H9 (cell line): Measurements from ENCODE around the gene RNF130. TPM values are rescaled to one million over a fixed set of nuclear protein-coding genes. Genes with fewer than 3 reads are reported as not detected.
A peak's percentile ranks its signal among the peaks of the same experiment; 100 is the strongest.

Experiments used
- DNase-seq: peaks from one replicate; pipeline ENCODE4 v3.0.0-alpha.2; 2017
- H2AFZ ChIP-seq: one replicate; pipeline ENCODE4 v1.6.1; 2013; ENCODE audit warnings: mild to moderate bottlenecking, low read length, control low read depth, moderate library complexity
- H2AK5ac ChIP-seq: 2 replicates; pipeline ENCODE4 v1.6.1; 2013; ENCODE audit warnings: low read length, control low read depth, mixed read lengths; ENCODE audit not compliant: insufficient read length
- H2BK120ac ChIP-seq: one replicate; pipeline ENCODE4 v1.6.1; 2013; ENCODE audit warnings: low read depth, mild to moderate bottlenecking, low read length, control low read depth, inconsistent platforms; ENCODE audit not compliant: poor library complexity, severe bottlenecking
- H2BK12ac ChIP-seq: 2 replicates; pipeline ENCODE4 v1.6.1; 2013; ENCODE audit warnings: low read length, control low read depth, mixed read lengths, low read depth; ENCODE audit not compliant: insufficient read length
- H2BK15ac ChIP-seq: 2 replicates; pipeline ENCODE4 v1.6.1; 2013; ENCODE audit warnings: low read depth, low read length, control low read depth
- H2BK20ac ChIP-seq: one replicate; pipeline ENCODE4 v1.6.1; 2013; ENCODE audit warnings: low read depth, mild to moderate bottlenecking, low read length, control low read depth, inconsistent platforms; ENCODE audit not compliant: poor library complexity, severe bottlenecking
- H2BK5ac ChIP-seq: 2 replicates; pipeline ENCODE4 v1.6.1; 2013; ENCODE audit warnings: low read length, control low read depth, mixed read lengths; ENCODE audit not compliant: insufficient read length
- H3K14ac ChIP-seq: 2 replicates; pipeline ENCODE4 v1.6.1; 2013; ENCODE audit warnings: low read length, control low read depth; ENCODE audit not compliant: insufficient read depth
- H3K18ac ChIP-seq: 2 replicates; pipeline ENCODE4 v1.6.1; 2013; ENCODE audit warnings: low read depth, mild to moderate bottlenecking, mixed read lengths, low read length, control low read depth; ENCODE audit not compliant: insufficient read length
- H3K23ac ChIP-seq: 2 replicates; pipeline ENCODE4 v1.6.1; 2013; ENCODE audit warnings: low read length, control low read depth, mixed read lengths, low read depth; ENCODE audit not compliant: insufficient read length
- H3K23me2 ChIP-seq: 2 replicates; pipeline ENCODE4 v1.6.1; 2013; ENCODE audit warnings: low read depth, mild to moderate bottlenecking, mixed read lengths, low read length, control low read depth; ENCODE audit not compliant: insufficient read length, poor library complexity, severe bottlenecking
- H3K27ac ChIP-seq: 2 replicates; pipeline ENCODE4 v1.5.1; 2013; ENCODE audit warnings: low read length, control low read depth, mixed read lengths, low read depth; ENCODE audit not compliant: insufficient read length
- H3K27me3 ChIP-seq: 2 replicates; pipeline ENCODE4 v1.6.1; 2013; ENCODE audit warnings: low read length, control low read depth, inconsistent platforms; ENCODE audit not compliant: insufficient read depth
- H3K4ac ChIP-seq: 2 replicates; pipeline ENCODE4 v1.6.1; 2013; ENCODE audit warnings: low read depth, mild to moderate bottlenecking, control low read depth, inconsistent platforms, low read length, moderate library complexity
- H3K4me1 ChIP-seq: 2 replicates; pipeline ENCODE4 v1.6.1; 2013; ENCODE audit warnings: low read length, control low read depth, inconsistent platforms; ENCODE audit not compliant: insufficient read depth
- H3K4me2 ChIP-seq: 2 replicates; pipeline ENCODE4 v1.6.1; 2013; ENCODE audit warnings: low read length, control low read depth, mixed read lengths; ENCODE audit not compliant: insufficient read length, insufficient read depth
- H3K56ac ChIP-seq: 2 replicates; pipeline ENCODE4 v1.6.1; 2013; ENCODE audit warnings: low read depth, mild to moderate bottlenecking, mixed read lengths, low read length, control low read depth; ENCODE audit not compliant: insufficient read length
- H3K79me1 ChIP-seq: 2 replicates; pipeline ENCODE4 v1.6.1; 2013; ENCODE audit warnings: low read depth, mild to moderate bottlenecking, moderate library complexity, low read length, control low read depth, inconsistent platforms; ENCODE audit not compliant: insufficient read depth, poor library complexity, severe bottlenecking
- H3K79me2 ChIP-seq: 2 replicates; pipeline ENCODE4 v1.6.1; 2013; ENCODE audit warnings: low read length, control low read depth, inconsistent platforms; ENCODE audit not compliant: insufficient read depth
- H3K9ac ChIP-seq: 2 replicates; pipeline ENCODE4 v1.6.1; 2013; ENCODE audit warnings: low read length, control low read depth, mixed read lengths; ENCODE audit not compliant: insufficient read length; ENCODE audit errors: extremely low read depth
- H3K9me3 ChIP-seq: one replicate; pipeline ENCODE4 v1.6.1; 2013; ENCODE audit warnings: low read depth, low read length, inconsistent platforms; ENCODE audit not compliant: control insufficient read depth
- H3T11ph ChIP-seq: one replicate; pipeline ENCODE4 v1.6.1; 2013; ENCODE audit warnings: mild to moderate bottlenecking, low read length, control low read depth, inconsistent platforms
- H4K20me1 ChIP-seq: one replicate; pipeline ENCODE4 v1.6.1; 2013; ENCODE audit not compliant: control insufficient read depth, insufficient read length, insufficient read depth
- H4K5ac ChIP-seq: 2 replicates; pipeline ENCODE4 v1.6.1; 2013; ENCODE audit warnings: low read depth, mild to moderate bottlenecking, mixed read lengths, low read length, control low read depth; ENCODE audit not compliant: insufficient read length
- H4K8ac ChIP-seq: replicated peaks from 2 replicates; pipeline ENCODE4 v1.6.1; 2013; ENCODE audit warnings: low read length, control low read depth, mixed read lengths, low read depth; ENCODE audit not compliant: insufficient read length
- H4K91ac ChIP-seq: 2 replicates; pipeline ENCODE4 v1.6.1; 2013; ENCODE audit warnings: low read depth, mild to moderate bottlenecking, moderate library complexity, mixed read lengths, low read length, control low read depth; ENCODE audit not compliant: insufficient read length
- H3K27ac Mint-ChIP-seq, 3 experiments: 2 replicates in 2 of 3; 3 replicates in 1 of 3; pipeline ENCODE4 v1.8.0; 2020 to 2021; ENCODE audit warnings: mixed read lengths in 3 of 3, mild to moderate bottlenecking in 1 of 3, moderate library complexity in 1 of 3
- H3K27me3 Mint-ChIP-seq: 2 replicates; pipeline ENCODE4 v1.8.0; 2021; ENCODE audit warnings: low read depth, mild to moderate bottlenecking, moderate library complexity, mixed read lengths
- H3K36me3 Mint-ChIP-seq, 3 experiments: 2 replicates in 2 of 3; 3 replicates in 1 of 3; pipeline ENCODE4 v1.8.0; 2020 to 2021; ENCODE audit warnings: low read depth in 3 of 3, mixed read lengths in 3 of 3; ENCODE audit not compliant: insufficient read depth in 1 of 3
- H3K4me1 Mint-ChIP-seq, 2 experiments: 2 replicates each; pipeline ENCODE4 v1.8.0; 2020; ENCODE audit warnings: mixed read lengths in 2 of 2
- H3K4me3 Mint-ChIP-seq, 2 experiments: 2 replicates in 1 of 2; 3 replicates in 1 of 2; pipeline ENCODE4 v1.8.0; 2020 to 2021; ENCODE audit warnings: mild to moderate bottlenecking in 2 of 2, mixed read lengths in 2 of 2, moderate library complexity in 1 of 2
- H3K9me3 Mint-ChIP-seq, 2 experiments: 2 replicates in 1 of 2; 3 replicates in 1 of 2; pipeline ENCODE4 v1.8.0; 2020; ENCODE audit warnings: mild to moderate bottlenecking in 2 of 2, mixed read lengths in 2 of 2, moderate library complexity in 1 of 2
- WGBS: extraction: QIAGEN DNeasy Blood & Tissue Kit; methylation state at CpG from one replicate; pipeline ENCODE4 v1.1.7; 2013; ENCODE audit warnings: missing lambda C conversion rate, low lambda C conversion rate, mixed read lengths; ENCODE audit not compliant: insufficient read length; ENCODE audit errors: extremely low coverage; 5-methylcytosine and 5-hydroxymethylcytosine counted together
- total RNA-seq: library from RNA; stranded (reverse); gene quantifications from 2 replicates; pipeline ENCODE4 v1.2.1, GENCODE V29; 2021
- TF ChIP-seq, protein P1 (sequence below): fragments of 200-600 bp; sonication (generic); conservative IDR thresholded peaks from 3 replicates; pipeline ENCODE4 v1.8.0; 2021; ENCODE audit warnings: antibody characterized with exemption, mild to moderate bottlenecking

Gene RNF130
- total RNA-seq, 1 experiment from 2014 or later, result 80.0 TPM

DNA sequence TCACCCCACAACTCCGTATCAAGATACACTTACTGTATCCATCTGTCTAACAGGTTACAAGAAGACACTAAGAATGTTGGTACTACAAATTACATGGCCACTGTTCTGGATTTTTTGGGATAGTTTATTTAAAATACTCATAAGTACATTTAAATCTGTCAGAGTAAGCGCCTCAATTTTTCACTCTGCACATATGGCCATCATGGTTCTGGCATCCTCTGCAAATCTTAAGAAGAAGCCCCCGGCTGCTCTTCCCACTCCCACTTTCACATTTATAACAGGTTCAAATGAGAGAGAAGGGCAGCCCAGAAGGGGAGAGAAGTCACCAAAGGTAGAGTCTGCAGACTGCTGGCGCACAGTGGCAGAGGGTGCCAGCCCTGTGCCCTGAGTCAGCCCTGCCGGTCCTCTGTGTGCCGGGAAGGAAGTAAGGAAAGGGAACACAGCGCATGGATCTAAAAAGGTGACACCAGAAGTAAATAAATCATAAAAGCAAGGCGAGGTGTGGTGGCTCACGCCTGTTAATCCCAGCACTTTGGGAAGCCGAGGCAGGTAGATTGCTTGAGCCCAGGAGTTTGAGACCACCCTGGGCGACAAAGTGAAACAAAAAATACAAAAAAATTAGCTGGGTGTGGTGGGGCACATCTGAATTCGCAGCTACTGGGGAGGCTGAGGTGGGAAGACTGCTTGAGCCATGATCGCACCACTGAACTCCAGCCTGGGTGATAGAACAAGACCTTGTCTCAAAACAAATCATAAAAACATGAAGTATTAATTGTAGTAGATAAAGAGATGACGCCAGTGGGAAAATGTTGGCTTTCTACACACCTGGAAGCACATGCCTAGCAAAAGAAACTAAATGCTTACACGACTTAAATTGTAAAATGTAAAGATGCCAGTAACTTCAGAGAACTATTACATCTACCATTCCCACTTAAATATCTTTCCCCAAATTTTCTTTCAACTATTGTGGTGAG lies 30.0 kb downstream of the RNF130 start:
- Histone ChIP-seq H3K9ac (no peak overlapping the region), H4K5ac (no peak overlapping the region), H2BK12ac (no peak overlapping the region), H2AFZ (no peak overlapping the region), H3K79me2 (peaks cover 3% of the 10 kb centered on the region; the same call in 1 of the 2 replicates), H3K79me1 (peaks cover 6% of the 10 kb centered on the region), H2BK120ac (no peak overlapping the region), H3K18ac (no peak overlapping the region), H3K4me1 (no peaks in the 10 kb centered on the region), H3K23ac (no peak overlapping the region), H4K91ac (no peak overlapping the region), H3K4ac (no peak overlapping the region), H3K56ac (no peak overlapping the region), H3K27ac (no peak overlapping the region), H3K9me3 (peaks cover 5% of the 10 kb centered on the region), H2BK20ac (no peak overlapping the region), H3K27me3 (no peaks in the 10 kb centered on the region), H3K4me2 (no peak overlapping the region), H4K8ac (no peak overlapping the region), H2BK5ac (no peak overlapping the region), H4K20me1 (no peaks in the 10 kb centered on the region), H3T11ph (no peak overlapping the region), H2BK15ac (no peak overlapping the region), H2AK5ac (no peak overlapping the region), H3K23me2 (no peaks in the 10 kb centered on the region), H3K14ac (no peak overlapping the region)
- Mint-ChIP-seq H3K27ac (peak overlapping the region; percentile 79 to 93 (median 83); a peak in 6 of 7 replicates), H3K36me3 (peaks cover 33 to 54% (median 46%) of the 10 kb centered on the region in 3 experiments), H3K27me3 (no peaks in the 10 kb centered on the region), H3K4me3 (no peak overlapping the region), H3K4me1 (peaks cover 14 to 35% of the 10 kb centered on the region in 2 experiments), H3K9me3 (peaks cover 8 to 9% of the 10 kb centered on the region in 2 experiments)
- WGBS, result no CpG with 5 or more reads among the region's 15 CpGs
- TF ChIP-seq, protein P1, sequence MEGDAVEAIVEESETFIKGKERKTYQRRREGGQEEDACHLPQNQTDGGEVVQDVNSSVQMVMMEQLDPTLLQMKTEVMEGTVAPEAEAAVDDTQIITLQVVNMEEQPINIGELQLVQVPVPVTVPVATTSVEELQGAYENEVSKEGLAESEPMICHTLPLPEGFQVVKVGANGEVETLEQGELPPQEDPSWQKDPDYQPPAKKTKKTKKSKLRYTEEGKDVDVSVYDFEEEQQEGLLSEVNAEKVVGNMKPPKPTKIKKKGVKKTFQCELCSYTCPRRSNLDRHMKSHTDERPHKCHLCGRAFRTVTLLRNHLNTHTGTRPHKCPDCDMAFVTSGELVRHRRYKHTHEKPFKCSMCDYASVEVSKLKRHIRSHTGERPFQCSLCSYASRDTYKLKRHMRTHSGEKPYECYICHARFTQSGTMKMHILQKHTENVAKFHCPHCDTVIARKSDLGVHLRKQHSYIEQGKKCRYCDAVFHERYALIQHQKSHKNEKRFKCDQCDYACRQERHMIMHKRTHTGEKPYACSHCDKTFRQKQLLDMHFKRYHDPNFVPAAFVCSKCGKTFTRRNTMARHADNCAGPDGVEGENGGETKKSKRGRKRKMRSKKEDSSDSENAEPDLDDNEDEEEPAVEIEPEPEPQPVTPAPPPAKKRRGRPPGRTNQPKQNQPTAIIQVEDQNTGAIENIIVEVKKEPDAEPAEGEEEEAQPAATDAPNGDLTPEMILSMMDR, result no peak
- DNase-seq, result no peak
